B cell (primary cell): ENCODE data around the gene ITGA6. TPM values are rescaled to one million over a fixed set of nuclear protein-coding genes. Genes with fewer than 3 reads are reported as not detected.

Experiments
- ATAC-seq: fragments of 200-7000 bp; cut with Tn5 transposase; one replicate; pipeline ENCODE4 v1.10.0; 2021; ENCODE audit warnings: low read depth, mild to moderate bottlenecking, moderate number of reproducible peaks, moderate library complexity
- CTCF ChIA-PET: fragments of 350-600 bp; sonication (Branson Sonifier 250); formaldehyde crosslinking; loops from one replicate; lab custom pipeline; 2021; ENCODE audit warnings: antibody characterized with exemption, inconsistent platforms; lab: Charles Lee
- POLR2A ChIA-PET: fragments of 350-600 bp; sonication (Branson Sonifier 250); formaldehyde crosslinking; loops from one replicate; lab custom pipeline; 2021; ENCODE audit warnings: antibody characterized with exemption; lab: Charles Lee
- DNase-seq: peaks from one replicate; pipeline ENCODE4 v3.0.0; 2013
- H2AFZ ChIP-seq: 2 replicates; pipeline ENCODE4 v1.6.1; 2012; ENCODE audit warnings: mild to moderate bottlenecking, low read depth, low read length; ENCODE audit not compliant: insufficient read depth, poor library complexity, severe bottlenecking
- H3K27ac ChIP-seq, 2 donors: 1 replicate in 1 of 2; 2 replicates in 1 of 2; pipeline ENCODE4 v1.5.1; 2012 to 2013; ENCODE audit warnings: low read length in 2 of 2, mild to moderate bottlenecking in 2 of 2, moderate library complexity in 1 of 2
- H3K27me3 ChIP-seq, 4 experiments: fragments of 200-600 bp in 1 of 4; sonication (generic) in 1 of 4; replicated peaks in 1 of 4; 1 replicate in 2 of 4; 2 replicates in 2 of 4; pipeline versions ENCODE4 v1.6.1 to v1.7.0; 2013 to 2016; ENCODE audit warnings: low read length in 3 of 4, mild to moderate bottlenecking in 2 of 4, mixed read lengths in 1 of 4, moderate library complexity in 1 of 4; ENCODE audit not compliant: insufficient read depth in 4 of 4, control insufficient read depth in 3 of 4; ENCODE audit errors: control extremely low read depth in 1 of 4
- H3K36me3 ChIP-seq, 2 experiments: replicated peaks in 1 of 2; 1 replicate in 1 of 2; 2 replicates in 1 of 2; pipeline versions ENCODE4 v1.6.1 to v1.7.1; 2013; ENCODE audit warnings: low read length in 1 of 2; ENCODE audit not compliant: insufficient read depth in 2 of 2, control insufficient read depth in 1 of 2; ENCODE audit errors: control extremely low read depth in 1 of 2, extremely low read depth in 1 of 2
- H3K4me1 ChIP-seq, 2 donors: fragments of 200-600 bp in 1 of 2; sonication (generic) in 1 of 2; 1 replicate in 1 of 2; 2 replicates in 1 of 2; pipeline versions ENCODE4 v1.5.1 to v1.6.1; 2013 to 2017; ENCODE audit warnings: low read length in 2 of 2; ENCODE audit not compliant: control insufficient read depth in 2 of 2, insufficient read depth in 2 of 2
- H3K4me2 ChIP-seq: replicated peaks from 2 replicates; pipeline ENCODE3; 2012; ENCODE audit warnings: mild to moderate bottlenecking, low read depth, low read length; ENCODE audit not compliant: poor library complexity, severe bottlenecking
- H3K4me3 ChIP-seq, 5 experiments: fragments of 200-600 bp in 1 of 5; sonication (generic) in 1 of 5; 1 replicate in 3 of 5; 2 replicates in 2 of 5; pipeline versions ENCODE4 v1.5.1 to v1.7.0; 2011 to 2016; ENCODE audit warnings: low read length in 4 of 5, mild to moderate bottlenecking in 4 of 5, low read depth in 2 of 5, control low read depth in 1 of 5, moderate library complexity in 1 of 5; ENCODE audit not compliant: insufficient read depth in 1 of 5; ENCODE audit errors: control extremely low read depth in 1 of 5, extremely low read depth in 1 of 5
- H3K79me2 ChIP-seq: fragments of 200-600 bp; sonication (generic); one replicate; pipeline ENCODE4 v1.6.0; 2016; ENCODE audit warnings: low read length; ENCODE audit not compliant: control insufficient read depth, insufficient read depth
- H3K9ac ChIP-seq: fragments of 200-600 bp; sonication (generic); 2 replicates; pipeline ENCODE4 v1.6.1; 2017; ENCODE audit warnings: mild to moderate bottlenecking, low read length, moderate library complexity
- H3K9me3 ChIP-seq, 3 donors: one replicate each; pipeline versions ENCODE4 v1.6.1 to v1.7.1; 2013; ENCODE audit warnings: low read length in 2 of 3; ENCODE audit not compliant: control insufficient read depth in 2 of 3, insufficient read depth in 1 of 3; ENCODE audit errors: control extremely low read depth in 1 of 3
- H4K20me1 ChIP-seq: 2 replicates; pipeline ENCODE4 v1.6.0; 2012; ENCODE audit warnings: mild to moderate bottlenecking, low read length; ENCODE audit not compliant: insufficient read depth, control insufficient read depth, poor library complexity, severe bottlenecking
- H3K27ac Mint-ChIP-seq: one replicate; pipeline ENCODE4 v1.8.0; 2021; ENCODE audit warnings: mixed read lengths
- H3K27me3 Mint-ChIP-seq: one replicate; pipeline ENCODE4 v1.8.0; 2021; ENCODE audit warnings: mixed read lengths
- H3K4me1 Mint-ChIP-seq: one replicate; pipeline ENCODE4 v1.8.0; 2021; ENCODE audit warnings: mixed read lengths
- H3K4me3 Mint-ChIP-seq: one replicate; pipeline ENCODE4 v1.8.0; 2021; ENCODE audit warnings: mixed read lengths
- H3K9me3 Mint-ChIP-seq: one replicate; pipeline ENCODE4 v1.8.0; 2022; ENCODE audit warnings: mixed read lengths; ENCODE audit not compliant: insufficient read depth
- CTCF ChIP-seq: fragments of 200-600 bp; IDR thresholded peaks from one replicate; pipeline ENCODE4 v1.8.0; 2022; ENCODE audit warnings: antibody characterized with exemption, mild to moderate bottlenecking
- EZH2 ChIP-seq: IDR thresholded peaks from 2 replicates; pipeline ENCODE4 v1.6.1; 2012; ENCODE audit warnings: borderline replicate concordance, low read depth, mild to moderate bottlenecking, moderate library complexity, low read length; ENCODE audit not compliant: insufficient read depth, poor library complexity, severe bottlenecking
- WGBS: methylation state at CpG from one replicate; pipeline ENCODE4 v1.1.5; 2013; ENCODE audit warnings: missing lambda C conversion rate; ENCODE audit not compliant: insufficient coverage; 5-methylcytosine and 5-hydroxymethylcytosine counted together
- intact Hi-C: fragments of 100-400 bp; cut with micrococcal nuclease; formaldehyde crosslinking; loops from one replicate; pipeline ENCODE4 v1.10.0; 2022
- polyA plus RNA-seq: library from polyadenylated mRNA; depleted of rRNA; stranded (reverse); fragments of >200 nt; gene quantifications from 2 replicates; pipeline ENCODE4 v1.2.3, GENCODE V29; 2012
- total RNA-seq, 2 donors: library from RNA; stranded (reverse); fragments of 120-200 nt in 1 of 2; gene quantifications; 1 replicate in 1 of 2; 2 replicates in 1 of 2; pipeline versions ENCODE4 v1.2.3 to v1.2.4, GENCODE V29; 2013 to 2022

The ITGA6 gene
- total and polyA plus RNA-seq, 2 donors (not counting 1 experiment from before 2014, with no cell fraction given), result 0.17 to 0.98 TPM

GRCh38 chr2:172435606-172435911 is 8.2 kb downstream of the ITGA6 start:
- Mint-ChIP-seq H3K9me3 (no peaks in the 10 kb centered on the region), H3K27ac (no peak overlapping the region), H3K4me3 (no peak overlapping the region), H3K4me1 (peaks cover 5% of the 10 kb centered on the region), H3K27me3 (peaks cover 33% of the 10 kb centered on the region)
- intact Hi-C loops, result loop anchor here (10.0 kb wide), 2 partner anchors 119 to 331 kb away; partner anchors contain the start of genes DLX2 and PDK1
- no peak overlapping the region for H3K4me3 ChIP-seq
- no peak for ATAC-seq
- no peaks in the 10 kb centered on the region for H4K20me1 ChIP-seq
- no peak overlapping the region for H3K9ac ChIP-seq
- no peaks in the 10 kb centered on the region for H3K9me3 ChIP-seq
- 96% methylated on average over 2 of the region's 4 CpGs for WGBS
- ChIA-PET CTCF (no interaction called here), POLR2A (no interaction called here)
- no peaks in the 10 kb centered on the region for H3K36me3 ChIP-seq
- no peak for DNase-seq
- no peaks in the 10 kb centered on the region for H3K79me2 ChIP-seq
- peaks cover 22 to 25% of the 10 kb centered on the region in 2 donors for H3K4me1 ChIP-seq
- H3K4me2 ChIP-seq, result no peak overlapping the region
- H3K27me3 ChIP-seq, result peaks cover 0 to 25% (median 13%) of the 10 kb centered on the region in 4 experiments
- TF ChIP-seq CTCF, result no peak
- no peak for TF ChIP-seq EZH2
- H2AFZ ChIP-seq, result no peak overlapping the region
- H3K27ac ChIP-seq, result no peak overlapping the region

GRCh38 chr2:172436889-172437288 is 9.5 kb downstream of the ITGA6 start:
- intact Hi-C loops, result loop anchor here (10.0 kb wide), 2 partner anchors 118 to 332 kb away; partner anchors contain the start of genes DLX2 and PDK1
- Histone ChIP-seq H3K79me2 (no peaks in the 10 kb centered on the region), H3K4me3 (no peak overlapping the region), H3K27ac (no peak overlapping the region), H4K20me1 (no peaks in the 10 kb centered on the region), H3K36me3 (no peaks in the 10 kb centered on the region), H3K27me3 (peaks cover 0 to 21% (median 8%) of the 10 kb centered on the region in 4 experiments), H3K4me1 (peaks cover 22 to 25% of the 10 kb centered on the region in 2 donors), H3K9me3 (no peaks in the 10 kb centered on the region), H3K4me2 (no peak overlapping the region), H3K9ac (no peak overlapping the region), H2AFZ (no peak overlapping the region)
- ChIA-PET CTCF (no interaction called here), POLR2A (no interaction called here)
- peaks cover 5% of the 10 kb centered on the region for H3K4me1 Mint-ChIP-seq
- DNase-seq (no peak), ATAC-seq (no peak)
- WGBS, result 100% methylated on average over 1 of the region's 1 CpG
- no peaks in the 10 kb centered on the region for H3K9me3 Mint-ChIP-seq
- no peak overlapping the region for H3K4me3 Mint-ChIP-seq
- no peak overlapping the region for H3K27ac Mint-ChIP-seq
- peaks cover 22% of the 10 kb centered on the region for H3K27me3 Mint-ChIP-seq
- no peak for TF ChIP-seq CTCF
- TF ChIP-seq EZH2, result no peak
